DND-41 (cell line): Measurements from ENCODE around the gene LPCAT2.

Source experiments
- ATAC-seq: fragments of 200-7000 bp; cut with Tn5 transposase; 3 replicates; pipeline ENCODE4 v1.9.1; 2021; ENCODE audit warnings: low read depth; ENCODE audit not compliant: insufficient read depth
- DNase-seq: peaks from one replicate; pipeline ENCODE4 v3.0.0-alpha.2; 2020
- H2AFZ ChIP-seq: 2 replicates; pipeline ENCODE4 v1.6.0; 2012; ENCODE audit warnings: low read depth, low read length
- H3K27ac ChIP-seq: 2 replicates; pipeline ENCODE4 v1.5.1; 2012; ENCODE audit warnings: low read length, inconsistent platforms
- H3K27me3 ChIP-seq: fragments of 200-600 bp; sonication (generic); 2 replicates; pipeline ENCODE4 v1.6.0; 2012; ENCODE audit warnings: low read length, mild to moderate bottlenecking, inconsistent platforms; ENCODE audit not compliant: insufficient read depth, poor library complexity
- H3K36me3 ChIP-seq: 2 replicates; pipeline ENCODE4 v1.5.1; 2012; ENCODE audit warnings: low read length, inconsistent platforms; ENCODE audit not compliant: insufficient read depth
- H3K4me1 ChIP-seq: 2 replicates; pipeline ENCODE4 v1.5.1; 2012; ENCODE audit warnings: mild to moderate bottlenecking, low read length; ENCODE audit not compliant: insufficient read depth
- H3K4me2 ChIP-seq: 2 replicates; pipeline ENCODE4 v1.6.0; 2012; ENCODE audit warnings: mild to moderate bottlenecking, moderate library complexity, low read length, inconsistent platforms; ENCODE audit not compliant: insufficient read depth
- H3K4me3 ChIP-seq, 2 experiments: fragments of 200-600 bp in 1 of 2; shearing (Covaris generic) in 1 of 2; 2 replicates each; pipeline ENCODE4 v1.5.1; 2012 to 2016; ENCODE audit warnings: inconsistent platforms in 2 of 2, low read length in 2 of 2, mild to moderate bottlenecking in 2 of 2, low read depth in 1 of 2, moderate library complexity in 1 of 2
- H3K79me2 ChIP-seq: 2 replicates; pipeline ENCODE4 v1.6.0; 2012; ENCODE audit warnings: low read length, inconsistent platforms; ENCODE audit not compliant: insufficient read depth
- H3K9ac ChIP-seq: 2 replicates; pipeline ENCODE4 v1.6.0; 2012; ENCODE audit warnings: low read depth, mild to moderate bottlenecking, inconsistent platforms, low read length, moderate library complexity
- H3K9me3 ChIP-seq: 2 replicates; pipeline ENCODE4 v1.5.1; 2012; ENCODE audit warnings: low read length, moderate library complexity, mild to moderate bottlenecking, inconsistent platforms; ENCODE audit not compliant: insufficient read depth, severe bottlenecking
- H4K20me1 ChIP-seq: 2 replicates; pipeline ENCODE4 v1.6.0; 2012; ENCODE audit warnings: low read length; ENCODE audit not compliant: insufficient read depth
- EZH2 ChIP-seq: IDR thresholded peaks from 3 replicates; pipeline ENCODE4 v1.6.1; 2012; ENCODE audit warnings: borderline replicate concordance, low read depth, mild to moderate bottlenecking, moderate library complexity, low read length, inconsistent platforms; ENCODE audit not compliant: severe bottlenecking
- TF ChIP-seq, protein P1 (sequence below): IDR thresholded peaks from 2 replicates; pipeline ENCODE4 v1.5.1; 2012; ENCODE audit warnings: borderline replicate concordance, low read length, moderate library complexity, mild to moderate bottlenecking; ENCODE audit not compliant: poor library complexity, severe bottlenecking; ENCODE audit errors: extremely low read depth

The LPCAT2 gene

DNA sequence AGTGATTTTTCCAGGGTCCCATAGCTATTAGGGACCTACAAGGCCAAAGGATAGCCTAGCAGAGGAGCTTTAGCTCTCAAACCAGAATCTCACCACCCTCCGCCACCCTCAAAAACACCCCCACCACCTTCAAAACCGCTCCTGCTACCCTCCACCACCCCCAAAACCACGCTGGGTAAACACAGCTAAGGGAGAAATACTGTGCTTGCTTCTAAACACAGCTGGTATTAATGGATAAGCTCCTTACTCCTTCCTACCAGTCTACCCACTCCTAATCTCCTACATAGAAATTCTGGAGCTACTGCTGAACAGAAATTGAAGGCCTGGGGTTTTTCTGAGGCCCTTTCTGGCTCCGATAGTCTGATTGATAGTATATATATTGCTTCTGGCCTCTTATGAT, 2.2 kb upstream of the LPCAT2 start:
- H3K4me2 ChIP-seq, result no peak overlapping the region
- H3K27ac ChIP-seq, result no peak overlapping the region
- DNase-seq, result no peak
- no peaks in the 10 kb centered on the region for H3K9me3 ChIP-seq
- ATAC-seq, result no peak
- no peaks in the 10 kb centered on the region for H4K20me1 ChIP-seq
- no peak overlapping the region for H3K9ac ChIP-seq
- H3K4me1 ChIP-seq, result no peaks in the 10 kb centered on the region
- H3K36me3 ChIP-seq, result no peaks in the 10 kb centered on the region
- H3K79me2 ChIP-seq, result no peaks in the 10 kb centered on the region
- no peaks in the 10 kb centered on the region for H3K27me3 ChIP-seq
- H3K4me3 ChIP-seq, result no peak overlapping the region
- H2AFZ ChIP-seq, result no peak overlapping the region
- TF ChIP-seq, protein P1, sequence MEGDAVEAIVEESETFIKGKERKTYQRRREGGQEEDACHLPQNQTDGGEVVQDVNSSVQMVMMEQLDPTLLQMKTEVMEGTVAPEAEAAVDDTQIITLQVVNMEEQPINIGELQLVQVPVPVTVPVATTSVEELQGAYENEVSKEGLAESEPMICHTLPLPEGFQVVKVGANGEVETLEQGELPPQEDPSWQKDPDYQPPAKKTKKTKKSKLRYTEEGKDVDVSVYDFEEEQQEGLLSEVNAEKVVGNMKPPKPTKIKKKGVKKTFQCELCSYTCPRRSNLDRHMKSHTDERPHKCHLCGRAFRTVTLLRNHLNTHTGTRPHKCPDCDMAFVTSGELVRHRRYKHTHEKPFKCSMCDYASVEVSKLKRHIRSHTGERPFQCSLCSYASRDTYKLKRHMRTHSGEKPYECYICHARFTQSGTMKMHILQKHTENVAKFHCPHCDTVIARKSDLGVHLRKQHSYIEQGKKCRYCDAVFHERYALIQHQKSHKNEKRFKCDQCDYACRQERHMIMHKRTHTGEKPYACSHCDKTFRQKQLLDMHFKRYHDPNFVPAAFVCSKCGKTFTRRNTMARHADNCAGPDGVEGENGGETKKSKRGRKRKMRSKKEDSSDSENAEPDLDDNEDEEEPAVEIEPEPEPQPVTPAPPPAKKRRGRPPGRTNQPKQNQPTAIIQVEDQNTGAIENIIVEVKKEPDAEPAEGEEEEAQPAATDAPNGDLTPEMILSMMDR, result no peak
- no peak for TF ChIP-seq EZH2

DNA sequence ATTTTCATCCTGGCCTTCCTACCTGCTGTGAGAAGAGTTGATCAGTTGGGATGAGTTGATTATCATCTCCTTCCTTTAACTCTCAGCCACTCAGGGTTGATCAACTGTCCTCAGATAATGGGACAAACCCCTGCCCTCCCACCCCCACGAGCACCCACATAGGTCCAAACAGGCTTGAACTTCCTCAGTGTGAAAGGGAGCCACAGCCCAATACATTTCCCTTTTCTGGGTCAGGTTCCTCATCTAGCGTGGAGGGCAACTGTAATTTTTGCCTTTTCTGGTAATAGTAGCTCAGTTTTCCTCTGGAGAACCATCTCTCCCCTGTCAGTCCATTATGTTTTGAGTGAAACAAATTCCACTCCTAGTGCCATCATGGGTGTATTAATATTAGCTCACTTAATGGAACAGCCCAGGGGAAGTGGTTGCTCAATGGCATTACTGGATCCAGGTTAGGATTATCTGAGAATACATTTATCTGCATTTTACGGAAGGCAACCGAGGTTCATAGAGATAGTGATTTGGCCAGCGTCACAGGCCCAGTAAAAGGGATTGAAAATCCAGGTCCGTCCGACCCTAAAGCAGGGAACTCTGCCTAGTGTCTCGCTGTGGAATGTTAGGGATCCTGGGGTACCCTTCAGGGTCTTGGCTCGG, 476 bp upstream of the LPCAT2 start:
- H3K4me3 ChIP-seq, result no peak overlapping the region
- H3K79me2 ChIP-seq, result no peaks in the 10 kb centered on the region
- H4K20me1 ChIP-seq, result no peaks in the 10 kb centered on the region
- TF ChIP-seq EZH2, result no peak
- TF ChIP-seq, protein P1, result no peak
- H2AFZ ChIP-seq, result no peak overlapping the region
- ATAC-seq (no peak), DNase-seq (no peak)
- H3K36me3 ChIP-seq, result no peaks in the 10 kb centered on the region
- H3K27ac ChIP-seq, result no peak overlapping the region
- no peak overlapping the region for H3K4me2 ChIP-seq
- H3K9ac ChIP-seq, result no peak overlapping the region
- no peaks in the 10 kb centered on the region for H3K4me1 ChIP-seq
- peaks cover 8% of the 10 kb centered on the region for H3K9me3 ChIP-seq
- no peaks in the 10 kb centered on the region for H3K27me3 ChIP-seq

DNA sequence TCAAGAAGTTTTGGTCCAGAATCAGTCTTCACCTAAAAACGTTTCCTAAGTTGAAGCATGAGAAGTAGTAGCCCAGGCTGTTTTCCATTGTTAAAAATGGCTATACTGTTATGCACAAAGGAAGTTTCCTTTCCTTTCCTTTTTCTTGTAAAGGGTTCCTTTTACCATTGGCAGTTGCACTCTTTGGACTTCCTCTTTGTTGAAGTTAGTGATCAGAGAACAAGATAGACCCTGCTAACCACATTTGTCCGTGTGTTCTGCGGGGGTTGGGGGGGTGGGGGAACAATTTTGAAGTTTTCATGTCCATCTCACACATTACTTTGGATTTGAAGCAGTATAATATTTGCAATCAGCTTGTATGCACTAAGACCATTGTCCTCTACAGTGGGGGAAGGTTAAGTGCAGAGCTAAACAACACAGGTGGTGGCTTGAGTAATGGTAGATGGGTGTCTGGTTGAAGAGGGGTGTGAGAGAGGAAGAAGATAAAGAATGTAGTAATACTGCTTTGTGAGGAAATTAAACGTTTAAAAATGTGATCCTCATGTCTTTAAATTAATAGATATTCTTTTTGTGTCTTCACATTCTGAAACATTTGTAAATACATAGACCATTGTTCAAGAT, 1.4 kb downstream of the LPCAT2 start:
- Histone ChIP-seq H3K9ac (no peak overlapping the region), H3K79me2 (no peaks in the 10 kb centered on the region), H3K4me1 (no peaks in the 10 kb centered on the region), H4K20me1 (no peaks in the 10 kb centered on the region), H3K4me3 (no peak overlapping the region), H3K27ac (no peak overlapping the region), H3K9me3 (peaks cover 8% of the 10 kb centered on the region), H3K27me3 (no peaks in the 10 kb centered on the region), H3K36me3 (no peaks in the 10 kb centered on the region), H2AFZ (no peak overlapping the region), H3K4me2 (no peak overlapping the region)
- DNase-seq, result no peak
- no peak for ATAC-seq
- TF ChIP-seq EZH2, result no peak
- TF ChIP-seq, protein P1, result no peak
